Activated CD4-positive, alpha-beta T cell treated with anti-CD3 and anti-CD28 coated beads, Interleukin-2, amount 50 U/mL, for 16 hours (primary cell): ENCODE data around the gene LRP1-AS.

Source experiments
- DNase-seq: peaks from one replicate; pipeline ENCODE4 v3.0.0-alpha.2; 2020

LRP1-AS gene

DNA sequence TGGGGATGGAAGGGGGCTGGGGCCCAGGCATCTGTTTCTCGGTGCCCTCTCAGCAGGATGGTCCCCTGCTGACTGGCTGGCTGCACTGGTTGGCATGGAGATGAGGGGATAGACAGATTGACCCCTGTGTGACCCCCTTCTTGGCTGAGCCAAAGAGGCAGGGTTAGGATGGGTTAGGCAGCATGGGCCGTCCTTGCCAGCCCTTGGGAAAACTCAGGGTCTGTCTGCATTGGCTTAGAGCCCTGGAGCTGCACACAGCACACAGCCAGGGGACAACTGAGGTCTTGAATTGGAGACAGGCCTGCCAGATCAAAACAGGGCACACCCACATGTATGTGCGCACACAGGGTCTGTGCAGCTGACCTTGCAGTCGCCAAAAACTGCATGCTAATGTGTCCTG is 11.2 kb upstream of the LRP1-AS start:
- no peak for DNase-seq

DNA sequence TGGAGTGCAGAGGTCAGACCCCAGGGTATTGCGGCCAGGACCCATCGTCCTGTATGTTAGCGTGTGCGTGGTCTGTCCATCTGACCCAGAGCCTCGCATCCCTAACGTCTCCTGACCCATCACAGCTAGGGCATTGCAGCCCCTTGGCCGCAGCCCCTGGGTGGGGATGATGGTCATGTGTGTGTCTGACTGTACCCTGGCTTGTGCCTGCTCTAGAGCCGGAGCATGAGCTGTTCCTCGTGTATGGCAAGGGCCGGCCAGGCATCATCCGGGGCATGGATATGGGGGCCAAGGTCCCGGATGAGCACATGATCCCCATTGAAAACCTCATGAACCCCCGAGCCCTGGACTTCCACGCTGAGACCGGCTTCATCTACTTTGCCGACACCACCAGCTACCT is 10.8 kb upstream of the LRP1-AS start:
- no peak for DNase-seq

DNA sequence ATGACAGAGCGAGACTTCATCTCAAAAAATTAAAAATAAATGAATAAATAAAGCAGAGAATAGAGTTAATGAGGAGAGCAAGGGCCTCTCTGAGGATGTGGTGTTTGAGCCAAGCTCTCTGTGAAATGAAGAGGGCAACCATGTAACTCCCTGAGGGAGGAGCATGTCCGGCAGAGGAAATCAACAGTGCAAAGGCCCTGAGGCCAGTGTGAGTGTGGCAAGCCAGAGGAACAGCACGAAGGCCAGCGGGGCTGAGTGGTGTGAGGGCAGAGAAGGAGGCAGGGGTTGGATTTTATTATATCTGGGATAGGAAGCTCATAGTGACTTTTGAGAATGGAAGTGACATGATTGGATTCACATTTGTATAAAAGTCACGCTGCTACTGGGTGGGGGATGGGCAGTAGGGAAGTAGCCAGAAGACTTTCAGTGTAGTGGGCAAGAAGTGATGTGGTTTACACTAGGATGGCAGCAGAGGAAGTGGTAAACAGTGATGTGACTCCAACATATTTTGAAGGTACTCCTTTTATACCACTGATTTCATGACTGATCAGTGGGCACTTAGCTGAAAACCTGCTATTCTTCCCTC is 10.3 kb upstream of the LRP1-AS start:
- peak; percentile 16 for DNase-seq

DNA sequence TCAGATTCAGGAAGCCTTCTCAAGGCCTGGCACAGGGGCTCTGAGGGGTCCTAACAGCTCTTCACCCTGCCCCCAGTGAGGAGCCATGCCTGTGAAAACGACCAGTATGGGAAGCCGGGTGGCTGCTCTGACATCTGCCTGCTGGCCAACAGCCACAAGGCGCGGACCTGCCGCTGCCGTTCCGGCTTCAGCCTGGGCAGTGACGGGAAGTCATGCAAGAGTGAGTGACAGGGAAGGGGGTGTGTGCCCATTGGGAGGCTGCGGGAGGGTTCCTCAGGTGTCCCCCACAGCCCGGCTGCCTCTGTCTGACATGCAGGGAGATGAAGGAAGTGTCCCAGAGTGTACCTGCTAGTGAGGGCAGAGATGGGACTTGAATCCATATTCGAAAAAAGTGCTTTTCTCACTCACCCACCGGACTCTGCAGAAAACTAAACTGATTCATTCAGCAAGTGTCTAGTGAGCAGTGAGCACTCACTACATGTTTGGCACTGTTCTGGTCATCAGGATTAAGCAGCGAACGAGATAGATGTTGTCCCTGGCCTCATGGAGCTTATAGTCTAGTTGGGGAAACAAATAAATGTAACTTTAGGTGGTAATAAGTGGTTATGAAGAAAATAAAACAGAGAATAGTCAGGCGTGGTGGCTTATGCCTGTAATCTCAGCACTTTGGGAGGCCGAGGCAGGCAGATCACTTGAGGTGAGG is 9.4 kb upstream of the LRP1-AS start:
- DNase-seq = no peak

DNA sequence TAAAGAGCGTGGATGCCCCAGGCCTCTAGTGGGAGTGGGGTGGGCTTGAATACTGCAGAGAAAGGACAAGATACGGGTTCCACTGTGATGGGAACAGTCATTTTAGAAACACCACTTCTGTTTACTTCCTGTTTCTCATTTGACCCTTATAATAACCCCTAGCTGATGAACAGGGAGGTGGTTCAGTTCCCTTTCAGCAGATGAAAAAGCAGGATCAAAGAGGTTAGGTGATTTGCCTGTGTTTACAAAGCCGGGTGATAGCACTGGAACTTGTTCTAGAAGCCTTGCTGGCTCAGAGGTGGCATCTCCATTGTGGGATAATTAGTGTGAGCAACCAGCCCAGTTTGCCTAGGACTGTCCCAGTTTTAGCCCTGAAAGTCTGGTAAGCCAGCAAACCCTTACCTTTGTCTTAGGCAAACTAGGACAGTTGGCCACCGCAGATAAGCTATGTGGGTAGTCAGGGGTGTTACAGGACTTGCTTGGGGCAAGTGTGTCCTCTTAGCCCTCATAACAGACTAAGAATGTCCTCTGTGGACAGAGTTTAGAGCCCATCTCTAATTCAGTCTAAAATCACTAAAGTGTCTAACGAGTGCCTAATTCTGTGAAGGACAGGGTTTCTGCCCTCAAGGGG is 7.5 kb upstream of the LRP1-AS start:
- no peak for DNase-seq

DNA sequence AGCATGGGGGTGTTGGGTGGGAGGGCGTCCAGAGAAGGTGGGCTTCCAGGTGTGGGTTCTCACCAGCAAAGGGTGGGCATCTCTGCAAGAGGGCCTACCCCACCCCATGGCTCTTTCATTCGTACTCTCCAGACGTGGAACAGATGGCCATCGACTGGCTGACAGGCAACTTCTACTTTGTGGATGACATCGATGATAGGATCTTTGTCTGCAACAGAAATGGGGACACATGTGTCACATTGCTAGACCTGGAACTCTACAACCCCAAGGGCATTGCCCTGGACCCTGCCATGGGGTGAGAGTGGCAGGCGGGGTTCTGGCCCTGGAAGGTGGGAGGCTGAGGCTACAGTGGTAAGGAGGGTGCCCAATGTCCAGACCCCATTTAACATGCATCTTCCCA is 6.7 kb upstream of the LRP1-AS start:
- no peak for DNase-seq

DNA sequence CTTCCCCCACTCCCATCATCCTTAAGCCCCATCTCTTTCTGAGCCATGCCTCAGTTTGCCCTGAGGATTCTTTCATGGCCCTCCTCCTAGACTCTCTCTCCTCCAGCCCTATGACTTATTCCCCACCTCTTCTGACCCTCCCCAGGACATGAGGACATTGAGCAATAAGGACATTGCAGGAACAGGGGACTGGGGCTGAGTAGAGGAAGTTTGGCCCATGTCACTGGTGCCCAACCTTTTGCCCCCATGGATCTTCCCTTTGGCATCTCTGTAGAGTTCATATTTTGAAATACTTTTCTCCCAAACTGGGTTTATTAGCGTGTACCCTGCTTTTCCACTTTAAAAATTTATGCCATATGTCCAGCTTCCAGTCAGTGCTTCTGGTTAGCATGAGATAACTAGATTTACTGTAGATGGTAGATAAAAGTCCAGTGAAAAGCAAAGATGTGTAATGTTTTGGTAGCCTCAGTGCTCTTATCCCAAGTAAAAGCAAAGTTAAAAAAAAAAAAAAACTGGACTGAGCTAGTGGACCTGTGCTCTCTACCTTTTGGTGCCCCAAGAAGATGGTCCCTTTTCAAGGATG is 6.1 kb upstream of the LRP1-AS start:
- no peak for DNase-seq

DNA sequence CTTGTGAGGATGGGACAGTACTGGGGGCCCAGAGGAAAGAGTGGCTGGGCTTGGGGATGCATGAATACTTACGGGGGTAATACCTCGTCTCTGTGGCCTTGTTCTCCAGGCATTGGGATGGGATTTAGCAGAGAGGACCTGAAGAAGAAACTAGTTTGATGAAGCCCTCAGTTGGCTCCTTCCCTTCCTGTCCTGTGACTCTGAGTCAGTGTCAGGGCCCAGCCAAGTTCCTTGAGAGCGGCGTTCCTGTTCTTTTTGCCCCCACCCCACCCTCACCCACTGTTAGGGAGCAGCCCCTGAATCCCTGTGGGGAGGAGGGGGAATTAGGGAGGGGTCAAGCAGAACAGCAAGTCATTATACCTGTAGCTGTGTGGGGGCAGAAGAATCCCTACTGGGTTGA is 5.2 kb upstream of the LRP1-AS start:
- DNase-seq = no peak

DNA sequence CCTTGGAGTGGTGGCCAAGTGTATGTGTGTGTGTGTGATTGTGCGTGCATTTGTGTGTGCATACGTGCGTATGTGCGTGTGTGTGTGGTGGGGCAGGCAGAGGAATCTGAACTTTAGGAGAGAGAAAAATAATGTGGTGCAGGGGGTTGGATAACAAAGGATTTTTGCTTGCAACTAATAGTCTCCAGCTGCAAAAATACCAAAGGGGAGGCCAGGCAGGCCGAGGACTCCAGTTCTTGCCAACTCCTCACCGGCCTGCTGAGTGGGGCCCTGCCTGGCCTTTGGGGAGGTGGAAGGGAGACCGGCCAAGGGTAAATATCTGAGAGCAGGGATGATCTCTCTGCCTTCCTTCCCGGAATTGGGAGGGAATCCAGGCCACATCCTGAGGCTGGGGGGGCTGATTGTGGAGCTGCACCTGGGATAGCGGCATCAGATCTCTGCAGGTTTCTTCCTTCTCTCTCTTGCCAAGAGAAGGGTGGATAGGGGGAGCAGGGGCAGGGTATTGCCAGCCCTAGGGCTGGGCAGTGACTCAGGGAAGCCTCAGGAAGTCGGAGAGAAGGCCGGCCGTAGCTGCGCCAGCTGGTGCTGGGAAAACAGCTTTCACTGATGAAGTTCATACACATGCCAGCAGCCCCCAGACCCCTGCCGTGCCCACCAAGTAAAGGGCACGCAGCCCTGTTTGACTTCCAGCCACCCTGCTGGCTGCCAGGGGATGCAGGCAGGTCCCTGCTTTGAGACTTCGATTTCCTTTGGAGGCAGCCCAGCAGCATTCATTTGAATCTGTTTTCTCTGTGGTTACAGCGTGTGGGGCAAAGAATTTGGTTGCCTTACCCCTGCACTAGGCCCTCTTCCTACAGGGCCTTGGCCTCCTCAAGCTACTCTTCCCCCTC is 4.6 kb upstream of the LRP1-AS start:
- no peak for DNase-seq

DNA sequence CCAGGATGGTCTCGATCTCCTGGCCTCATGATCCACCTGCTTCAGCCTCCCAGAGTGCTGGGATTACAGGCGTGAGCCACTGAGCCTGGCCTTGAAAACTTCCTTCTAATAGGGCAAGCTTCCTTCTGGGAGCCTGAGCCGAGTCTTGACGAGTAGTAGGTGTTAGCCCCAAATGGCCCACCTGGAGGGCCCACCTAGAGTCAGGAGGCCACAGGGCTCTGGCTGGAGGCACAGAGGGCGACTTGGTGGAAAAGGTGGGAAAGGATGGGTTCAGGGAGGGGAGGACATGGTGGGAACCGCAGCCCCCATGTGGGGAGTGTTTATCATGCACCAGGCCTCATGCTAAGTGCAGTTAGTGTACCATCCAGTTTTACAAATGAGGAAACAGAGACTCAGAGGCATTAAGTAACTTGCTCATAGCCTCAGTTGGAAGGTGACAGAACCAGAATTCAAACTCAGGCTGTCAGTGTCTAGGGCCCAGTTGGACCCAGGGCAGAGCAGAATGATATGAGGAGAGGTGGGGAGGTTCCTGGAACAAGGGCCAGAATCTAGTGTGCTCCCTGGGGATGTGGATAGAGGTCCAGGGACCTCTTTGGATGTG is 3.1 kb upstream of the LRP1-AS start:
- no peak for DNase-seq

DNA sequence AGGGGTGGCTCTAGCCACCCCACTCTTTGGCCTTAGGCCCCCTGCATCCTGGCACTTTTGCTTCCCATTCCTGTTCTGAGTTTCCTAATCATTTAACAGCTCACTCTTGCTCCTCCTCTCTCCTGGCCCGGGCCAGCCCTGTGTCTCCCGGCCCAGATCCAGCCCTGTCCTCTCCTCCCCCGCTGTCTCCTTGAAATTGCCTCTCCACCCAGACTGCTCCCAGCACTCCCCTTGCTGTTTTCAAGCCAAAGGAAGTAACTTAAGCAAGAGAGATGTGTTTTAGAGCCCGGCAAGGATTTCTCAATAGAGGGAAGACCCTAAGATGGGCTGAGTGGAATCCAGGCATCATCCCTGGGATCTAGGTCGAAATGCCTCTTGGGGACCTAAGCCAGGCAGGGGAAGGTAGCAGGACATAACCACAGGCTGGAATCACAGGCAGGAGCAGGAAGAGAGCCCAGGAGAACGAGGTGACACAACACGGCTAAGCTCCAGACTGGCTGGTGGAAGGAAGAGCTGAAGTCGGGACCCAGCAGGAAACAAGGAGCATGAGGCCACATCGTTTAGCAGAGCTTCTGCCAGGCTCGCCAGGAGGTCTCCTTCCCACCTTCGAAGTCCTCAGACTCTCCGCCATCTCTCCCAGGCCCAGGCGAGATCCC is 2.0 kb upstream of the LRP1-AS start:
- DNase-seq = no peak

DNA sequence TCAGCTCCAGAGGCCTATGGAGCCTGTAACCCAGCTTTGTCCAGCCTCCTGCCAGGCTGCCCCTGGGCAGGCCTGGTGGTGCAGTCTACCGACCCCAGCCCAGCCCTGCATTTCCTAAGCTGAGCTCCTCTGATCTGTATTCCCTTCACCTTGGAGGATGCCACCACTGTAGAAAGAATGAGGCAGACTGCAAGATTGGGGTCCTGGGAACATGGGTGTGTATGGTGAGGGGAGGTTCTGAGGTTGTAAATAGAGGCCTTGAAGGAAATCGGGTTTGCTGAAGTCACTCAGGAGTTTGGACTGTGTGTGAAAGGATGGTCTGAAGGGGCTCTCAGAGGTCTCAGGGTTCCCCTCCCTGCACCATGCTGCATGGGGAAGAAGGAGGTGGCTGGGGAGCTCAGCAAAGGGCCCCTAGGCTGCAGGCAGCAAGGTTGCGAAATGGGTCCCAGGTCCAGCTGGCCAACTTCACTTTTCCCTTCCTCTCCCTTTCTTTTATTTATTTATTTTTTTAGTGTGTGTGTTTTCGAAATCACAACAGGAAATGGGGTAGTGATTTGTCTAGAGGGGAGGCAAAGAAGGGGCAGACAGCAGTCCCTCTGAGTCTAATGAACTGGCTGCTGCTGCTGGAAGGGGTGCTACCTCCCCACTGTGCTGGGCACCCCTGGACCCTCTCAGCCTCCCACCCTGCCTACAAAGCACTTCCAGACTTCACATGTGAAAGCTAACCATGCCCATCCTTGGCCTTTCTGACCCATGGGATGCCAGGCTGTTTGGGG is 1.2 kb upstream of the LRP1-AS start:
- no peak for DNase-seq

DNA sequence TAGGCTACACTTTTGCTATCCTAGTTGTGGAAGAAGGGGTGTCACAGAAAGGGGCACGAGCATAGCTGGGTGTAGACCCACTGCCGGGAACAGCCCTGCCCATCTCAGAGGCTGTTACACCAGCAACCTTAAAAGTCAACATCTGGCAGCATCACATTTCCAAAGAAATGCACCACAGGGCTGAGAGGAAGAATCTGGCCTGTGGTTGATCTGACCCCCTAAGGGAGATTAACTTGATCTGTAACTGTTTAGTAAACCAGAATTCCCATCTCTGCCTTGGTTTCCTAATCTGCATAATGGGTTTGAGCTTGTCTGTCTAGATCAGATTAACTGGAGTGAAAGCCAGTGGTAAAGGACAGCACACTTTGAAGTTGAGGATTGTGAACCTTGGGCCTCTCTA is 1.3 kb downstream of the LRP1-AS start:
- DNase-seq = no peak

DNA sequence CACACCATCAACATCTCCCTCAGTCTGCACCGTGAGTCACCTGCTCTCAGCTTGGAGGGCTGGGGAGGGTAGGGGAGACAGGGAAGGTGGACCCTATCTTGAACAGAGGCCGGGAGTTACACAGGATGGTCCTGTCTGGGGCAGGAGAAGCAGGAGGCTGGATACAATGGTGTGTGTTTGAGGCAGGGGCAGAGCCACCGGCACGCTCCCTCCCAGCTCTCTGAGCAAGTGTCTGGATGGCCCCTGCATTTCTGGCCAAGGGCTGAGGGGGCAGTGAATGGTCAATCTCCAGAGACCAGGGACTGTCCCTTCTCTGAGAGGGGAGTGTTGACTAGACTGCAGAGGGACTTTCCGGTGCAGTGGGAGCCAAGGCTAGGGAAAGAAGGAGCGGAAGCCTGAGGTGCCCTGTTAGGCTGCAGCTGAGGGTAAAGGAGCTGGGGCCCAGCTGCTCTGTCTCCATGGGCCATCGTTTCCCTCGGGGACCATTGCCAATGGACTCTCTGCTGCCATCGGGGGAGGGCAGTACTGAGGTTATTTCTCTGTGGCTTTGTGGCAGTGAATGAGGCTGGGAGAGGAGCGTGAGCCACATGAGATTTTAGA is 1.9 kb downstream of the LRP1-AS start:
- DNase-seq = no peak

DNA sequence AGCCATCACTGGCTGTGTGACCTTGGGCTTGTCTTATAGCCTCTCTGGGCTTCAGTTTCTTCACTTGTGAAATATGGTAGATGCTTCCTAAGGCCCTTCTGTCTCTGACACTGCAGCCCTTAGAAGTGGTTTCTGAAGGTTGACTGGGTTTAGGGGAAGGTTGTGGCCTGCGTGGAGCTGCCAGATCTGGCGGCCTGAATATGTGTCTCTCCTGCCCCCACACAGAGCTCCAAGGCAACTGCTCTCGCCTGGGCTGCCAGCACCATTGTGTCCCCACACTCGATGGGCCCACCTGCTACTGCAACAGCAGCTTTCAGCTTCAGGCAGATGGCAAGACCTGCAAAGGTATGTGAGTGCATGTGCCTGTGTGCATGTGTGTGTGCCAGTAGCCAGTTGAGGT is 4.0 kb downstream of the LRP1-AS start:
- no peak for DNase-seq

DNA sequence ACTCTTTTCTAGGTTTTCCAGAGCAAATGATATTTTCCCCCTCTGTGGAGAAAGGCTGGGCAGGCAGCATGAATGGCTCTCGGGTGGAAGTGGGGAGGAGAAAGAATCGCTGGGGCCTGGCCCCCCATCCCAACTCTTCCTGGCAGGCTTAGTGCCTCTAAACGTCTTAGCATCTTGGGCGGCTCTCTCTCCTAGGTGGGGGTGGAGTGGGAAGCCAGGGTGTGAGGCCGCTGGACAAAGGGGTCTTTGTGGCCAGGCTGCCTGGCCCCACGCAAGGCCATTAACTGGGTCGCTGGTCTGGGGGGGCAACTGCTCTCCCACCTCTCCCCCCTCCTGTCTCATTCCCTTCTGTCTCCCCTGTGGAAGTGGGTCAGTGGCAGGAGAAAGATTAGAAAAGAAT is 4.7 kb downstream of the LRP1-AS start:
- no peak for DNase-seq

DNA sequence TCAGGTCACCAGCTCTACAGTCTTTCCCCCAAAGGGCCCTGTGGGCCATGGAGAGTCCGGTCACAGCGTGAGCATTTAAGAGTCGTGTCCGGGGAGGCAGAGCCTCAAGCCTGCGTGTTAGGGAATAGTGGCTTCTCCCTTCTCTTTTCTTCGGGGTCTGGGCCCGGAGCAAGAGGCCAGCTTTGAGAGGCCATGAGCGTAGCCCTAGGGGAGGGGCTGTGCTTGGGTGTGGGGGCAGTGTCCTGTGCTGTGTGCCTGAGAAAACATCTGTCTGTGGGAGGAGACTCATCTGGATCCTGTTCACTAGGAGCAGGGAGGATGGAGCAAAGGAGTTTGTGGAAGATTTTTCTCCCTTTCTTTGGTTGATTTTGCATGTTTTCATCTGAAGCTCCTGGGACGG is 5.3 kb downstream of the LRP1-AS start:
- no peak for DNase-seq

DNA sequence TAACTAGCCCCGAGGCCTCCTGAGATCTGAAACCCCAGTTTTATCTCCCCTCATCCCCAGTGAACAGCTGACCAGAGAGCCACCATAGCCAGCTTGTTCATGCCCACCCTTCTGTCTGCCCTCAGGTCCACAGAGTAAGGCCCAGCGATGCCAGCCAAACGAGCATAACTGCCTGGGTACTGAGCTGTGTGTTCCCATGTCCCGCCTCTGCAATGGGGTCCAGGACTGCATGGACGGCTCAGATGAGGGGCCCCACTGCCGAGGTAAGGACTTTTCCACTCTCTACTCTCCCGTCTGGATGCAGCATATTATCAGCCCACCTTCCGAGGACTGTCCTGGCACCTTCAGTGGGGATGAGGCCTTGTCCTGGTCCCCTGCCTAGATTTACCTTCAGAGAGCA is 6.2 kb downstream of the LRP1-AS start:
- no peak for DNase-seq

DNA sequence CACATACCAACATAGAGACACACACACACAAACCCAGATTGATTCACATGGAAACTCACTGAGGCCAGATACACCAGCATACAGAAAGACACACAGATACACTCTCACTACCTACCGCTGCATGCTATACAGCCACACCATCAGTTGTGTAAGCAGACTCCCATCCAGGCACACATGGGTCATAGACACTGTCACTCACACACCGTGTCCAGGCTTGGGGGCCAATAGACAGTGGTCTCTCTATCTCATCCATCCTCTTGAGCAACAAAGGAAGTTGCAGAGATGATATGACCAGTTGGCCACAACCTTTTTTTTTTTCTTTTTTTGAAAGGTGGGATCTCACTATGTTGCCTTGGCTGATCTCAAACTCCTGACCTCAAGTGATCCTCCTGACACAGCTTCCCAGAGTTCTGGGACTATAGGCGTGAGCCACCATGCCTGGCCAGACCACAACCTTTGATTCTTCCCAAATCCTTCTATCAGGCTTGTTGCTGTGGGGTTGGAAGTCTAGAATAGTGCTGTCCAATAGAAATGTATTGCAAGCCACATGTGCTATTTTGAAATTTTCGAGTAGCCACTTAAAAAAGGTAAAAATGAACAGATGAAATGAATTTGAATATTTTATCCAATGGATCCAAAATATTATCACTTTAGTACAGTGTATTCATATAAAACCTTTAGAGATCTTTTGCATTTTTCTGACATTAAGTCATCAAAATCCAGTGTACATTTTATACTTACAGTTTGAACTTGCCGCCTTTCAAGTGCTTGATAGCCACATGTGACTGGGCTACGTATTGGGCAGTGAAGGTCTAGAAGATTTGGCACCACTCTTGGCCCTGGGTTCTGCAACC is 7.4 kb downstream of the LRP1-AS start:
- DNase-seq = no peak
